SK-N-SH (cell line): Measurements from ENCODE around the gene AK6. TPM values are rescaled to one million over a fixed set of nuclear protein-coding genes. Genes with fewer than 3 reads are reported as not detected.

Experiments used
- CTCF ChIA-PET: fragments of 300-600, 350-600 bp; formaldehyde crosslinking; extraction: SDS; loops from one replicate; lab custom pipeline; 2021; lab: Yijun Ruan, JAX
- POLR2A ChIA-PET: fragments of 350-600 bp; sonication (Branson Sonifier 250); formaldehyde crosslinking; extraction: SDS; loops from one replicate; lab custom pipeline; 2020; ENCODE audit warnings: antibody characterized with exemption, inconsistent platforms; lab: Yijun Ruan, JAX
- DNase-seq: peaks from one replicate; pipeline ENCODE4 v3.0.0; 2012
- H2AFZ ChIP-seq: fragments of 200-600 bp; sonication (generic); 2 replicates; pipeline ENCODE4 v1.8.1; 2016; ENCODE audit warnings: antibody characterized with exemption, mild to moderate bottlenecking, low read depth
- H3F3A ChIP-seq: fragments of 200-600 bp; sonication (generic); replicated peaks from 2 replicates; pipeline ENCODE3; 2016; ENCODE audit warnings: antibody characterized with exemption, mild to moderate bottlenecking; ENCODE audit not compliant: insufficient read depth
- H3K27ac ChIP-seq, 2 experiments: fragments of 200-500 bp in 1 of 2; fragments of 200-600 bp in 1 of 2; sonication (Bioruptor generic) in 1 of 2; sonication (generic), shearing (Covaris generic) in 1 of 2; 2 replicates each; pipeline versions ENCODE4 v1.5.1 to v1.6.1; 2014 to 2016; ENCODE audit warnings: low read depth in 2 of 2, inconsistent platforms in 1 of 2, low read length in 1 of 2, mild to moderate bottlenecking in 1 of 2, mixed read lengths in 1 of 2
- H3K27me3 ChIP-seq: fragments of 200-600 bp; sonication (generic), shearing (Covaris generic); 2 replicates; pipeline ENCODE4 v1.6.1; 2016; ENCODE audit warnings: mixed run types; ENCODE audit not compliant: insufficient read depth
- H3K36me3 ChIP-seq, 2 experiments: fragments of 200-500 bp in 1 of 2; fragments of 200-600 bp in 1 of 2; sonication (Bioruptor generic) in 1 of 2; sonication (generic) in 1 of 2; replicated peaks in 1 of 2; 2 replicates each; pipeline versions ENCODE3 to v1.5.1; 2014 to 2016; ENCODE audit warnings: low read length in 1 of 2, mild to moderate bottlenecking in 1 of 2; ENCODE audit not compliant: insufficient read depth in 2 of 2, control insufficient read depth in 1 of 2
- H3K4me1 ChIP-seq, 2 experiments: fragments of 200-500 bp in 1 of 2; fragments of 200-600 bp in 1 of 2; sonication (Bioruptor generic) in 1 of 2; sonication (generic), shearing (Covaris generic) in 1 of 2; 2 replicates each; pipeline versions ENCODE4 v1.5.1 to v1.6.1; 2014 to 2016; ENCODE audit warnings: low read depth in 1 of 2, low read length in 1 of 2, mixed run types in 1 of 2; ENCODE audit not compliant: insufficient read depth in 2 of 2, control insufficient read depth in 1 of 2
- H3K4me2 ChIP-seq: fragments of 200-600 bp; sonication (generic), shearing (Covaris generic); 2 replicates; pipeline ENCODE4 v1.6.1; 2017; ENCODE audit warnings: mixed run types
- H3K4me3 ChIP-seq, 2 experiments: fragments of 200-500 bp in 1 of 2; fragments of 200-600 bp in 1 of 2; sonication (Bioruptor generic) in 1 of 2; sonication (generic), shearing (Covaris generic) in 1 of 2; 2 replicates each; pipeline versions ENCODE4 v1.5.1 to v1.8.1; 2014 to 2016; ENCODE audit warnings: low read depth in 2 of 2, inconsistent platforms in 1 of 2, low read length in 1 of 2, mild to moderate bottlenecking in 1 of 2, mixed read lengths in 1 of 2, moderate library complexity in 1 of 2
- H3K79me2 ChIP-seq: fragments of 200-600 bp; sonication (generic); 2 replicates; pipeline ENCODE4 v1.8.1; 2017; ENCODE audit warnings: mild to moderate bottlenecking; ENCODE audit not compliant: insufficient read depth
- H3K9ac ChIP-seq: fragments of 200-600 bp; sonication (generic); 2 replicates; pipeline ENCODE4 v1.6.1; 2017; ENCODE audit warnings: mixed run types
- H3K9me2 ChIP-seq: fragments of 200-600 bp; sonication (generic); 2 replicates; pipeline ENCODE4 v1.6.1; 2017; ENCODE audit warnings: mixed run types
- H3K9me3 ChIP-seq: fragments of 200-600 bp; sonication (generic); 2 replicates; pipeline ENCODE4 v1.6.1; 2017; ENCODE audit warnings: mixed run types, mild to moderate bottlenecking, moderate library complexity
- H4K20me1 ChIP-seq: fragments of 200-600 bp; sonication (generic); 2 replicates; pipeline ENCODE4 v1.6.1; 2017; ENCODE audit warnings: mild to moderate bottlenecking, mixed run types; ENCODE audit not compliant: insufficient read depth
- EP300 ChIP-seq, 2 experiments: IDR thresholded peaks; 2 replicates each; pipeline versions ENCODE4 v1.4.0 to v1.6.1; 2012; ENCODE audit warnings: borderline replicate concordance in 1 of 2, low read depth in 1 of 2, low read length in 1 of 2
- FOSL2 ChIP-seq: IDR thresholded peaks from 2 replicates; pipeline ENCODE4 v1.4.0; 2012; ENCODE audit warnings: low read depth, mild to moderate bottlenecking, moderate library complexity, borderline replicate concordance
- FOXJ3 ChIP-seq: sonication (generic); formaldehyde crosslinking; IDR thresholded peaks from 2 replicates; pipeline ENCODE4 v1.5.1; 2020; ENCODE audit warnings: mild to moderate bottlenecking, missing genetic modification reagents
- GABPA ChIP-seq: IDR thresholded peaks from 2 replicates; pipeline ENCODE4 v1.4.0; 2012; ENCODE audit warnings: low read depth, mild to moderate bottlenecking
- GATA2 ChIP-seq: sonication (generic); formaldehyde crosslinking; IDR thresholded peaks from 2 replicates; pipeline ENCODE4 v1.5.0; 2020; ENCODE audit warnings: mild to moderate bottlenecking, missing genetic modification reagents
- MEF2A ChIP-seq: IDR thresholded peaks from 2 replicates; pipeline ENCODE4 v1.4.0; 2012; ENCODE audit warnings: low read depth, borderline replicate concordance
- MXI1 ChIP-seq: IDR thresholded peaks from 2 replicates; pipeline ENCODE4 v1.6.1; 2012; ENCODE audit warnings: mild to moderate bottlenecking, low read depth, low read length, improper control_type of control experiment
- NFIC ChIP-seq: IDR thresholded peaks from 2 replicates; pipeline ENCODE4 v1.4.0; 2012; ENCODE audit warnings: borderline replicate concordance
- POLR2AphosphoS5 ChIP-seq: IDR thresholded peaks from 2 replicates; pipeline ENCODE4 v1.6.1; 2012; ENCODE audit warnings: low read depth, low read length
- RAD21 ChIP-seq: IDR thresholded peaks from 2 replicates; pipeline ENCODE4 v1.6.1; 2012; ENCODE audit warnings: mild to moderate bottlenecking, low read length
- RFX5 ChIP-seq: IDR thresholded peaks from 2 replicates; pipeline ENCODE4 v1.6.1; 2012; ENCODE audit warnings: mild to moderate bottlenecking, improper control_type of control experiment, low read length
- SIN3A ChIP-seq: IDR thresholded peaks from 2 replicates; pipeline ENCODE4 v1.6.1; 2012; ENCODE audit warnings: low read depth, mild to moderate bottlenecking, low read length, moderate library complexity, borderline replicate concordance
- TAF1 ChIP-seq: IDR thresholded peaks from 2 replicates; pipeline ENCODE4 v1.6.1; 2012; ENCODE audit warnings: low read depth, mild to moderate bottlenecking, low read length, moderate library complexity, borderline replicate concordance
- TEAD4 ChIP-seq: IDR thresholded peaks from 2 replicates; pipeline ENCODE4 v1.4.0; 2012; ENCODE audit warnings: mild to moderate bottlenecking, borderline replicate concordance; ENCODE audit not compliant: insufficient read depth
- WGBS: methylation state at CpG from one replicate; pipeline ENCODE4 v1.1.6; 2017; ENCODE audit warnings: low lambda C conversion rate; 5-methylcytosine and 5-hydroxymethylcytosine counted together
- polyA plus RNA-seq, 3 experiments: library from polyadenylated mRNA; depleted of rRNA; stranded (reverse); fragments of >200 nt; gene quantifications; 2 replicates each; pipeline ENCODE4 v1.2.3, GENCODE V29; 2012
- TF ChIP-seq, protein P1 (sequence below): fragments of 150-350 bp; IDR thresholded peaks from 2 replicates; pipeline ENCODE4 v1.6.1; 2017; ENCODE audit warnings: antibody characterized with exemption, low read length, low read depth, borderline replicate concordance
- TF ChIP-seq, protein P2 (sequence below): IDR thresholded peaks from 2 replicates; pipeline ENCODE4; 2012
- TF ChIP-seq, protein P3 (sequence below): IDR thresholded peaks from 2 replicates; pipeline ENCODE4 v1.4.0; 2012; ENCODE audit warnings: low read depth
- TF ChIP-seq, protein P4 (sequence below): IDR thresholded peaks from 2 replicates; pipeline ENCODE4 v1.6.1; 2012; ENCODE audit warnings: mild to moderate bottlenecking, low read depth, low read length, moderate library complexity
- TF ChIP-seq, protein P5 (sequence below): IDR thresholded peaks from 2 replicates; pipeline ENCODE4 v1.4.0; 2012; ENCODE audit warnings: low read depth, borderline replicate concordance

Gene AK6
- polyA plus RNA-seq, 1 of the 3 experiments (the other 2 are of a cell fraction), result 12.9 TPM

DNA sequence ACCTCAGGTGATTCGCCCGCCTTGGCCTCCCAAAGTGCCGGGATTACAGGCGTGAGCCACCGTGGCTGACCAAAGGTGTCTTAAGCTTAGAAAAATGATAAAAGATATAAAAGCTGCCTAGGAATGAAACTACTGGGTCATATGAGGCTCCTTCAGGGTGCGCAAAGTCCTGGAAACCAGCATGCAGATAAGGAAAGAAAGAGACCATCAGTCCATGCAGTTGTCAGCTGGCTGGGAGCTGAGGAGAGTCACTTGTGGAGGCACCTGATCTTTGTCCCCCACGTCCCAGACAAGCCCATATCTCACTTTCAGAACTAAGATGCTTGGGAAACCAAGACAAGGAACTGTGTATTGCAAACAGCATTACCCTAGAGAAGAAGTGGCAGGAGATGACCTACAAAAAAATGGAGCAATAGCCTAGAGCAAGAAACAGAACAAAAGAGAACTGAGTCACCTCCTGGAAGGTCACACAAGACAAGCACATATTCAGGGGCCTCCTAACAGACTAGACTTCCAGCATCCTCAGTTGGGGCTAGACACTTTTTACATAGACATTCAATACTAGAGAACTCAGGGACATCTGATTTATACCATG is 33.9 kb downstream of the AK6 start:
- H3K36me3 ChIP-seq, result no peaks in the 10 kb centered on the region
- peaks cover 0 to 4% of the 10 kb centered on the region in 2 experiments; a peak in 1 of 4 replicates for H3K4me1 ChIP-seq
- WGBS, result 95% methylated on average over 7 of the region's 7 CpGs
- H3K4me2 ChIP-seq, result no peak overlapping the region
- H3K79me2 ChIP-seq, result no peaks in the 10 kb centered on the region; the same call in 1 of the 2 replicates
- peak overlapping the region; percentile 54; the same call in 1 of the 2 replicates for H2AFZ ChIP-seq
- no peak overlapping the region for H3K27ac ChIP-seq
- no peaks in the 10 kb centered on the region for H3K9me3 ChIP-seq
- no peak for DNase-seq
- no peaks in the 10 kb centered on the region for H3K27me3 ChIP-seq
- H3F3A ChIP-seq, result peaks cover 6% of the 10 kb centered on the region
- no peak overlapping the region for H3K9ac ChIP-seq
- TF ChIP-seq RAD21, result no peak
- no peak for TF ChIP-seq FOXJ3 (CRISPR knock-in tag)
- no peak for TF ChIP-seq SIN3A
- no peak for TF ChIP-seq MXI1
- TF ChIP-seq FOSL2, result no peak
- no peak for TF ChIP-seq TAF1
- no peak for TF ChIP-seq TEAD4
- no peak for TF ChIP-seq GABPA
- TF ChIP-seq POLR2AphosphoS5, result no peak
- TF ChIP-seq, protein P1, sequence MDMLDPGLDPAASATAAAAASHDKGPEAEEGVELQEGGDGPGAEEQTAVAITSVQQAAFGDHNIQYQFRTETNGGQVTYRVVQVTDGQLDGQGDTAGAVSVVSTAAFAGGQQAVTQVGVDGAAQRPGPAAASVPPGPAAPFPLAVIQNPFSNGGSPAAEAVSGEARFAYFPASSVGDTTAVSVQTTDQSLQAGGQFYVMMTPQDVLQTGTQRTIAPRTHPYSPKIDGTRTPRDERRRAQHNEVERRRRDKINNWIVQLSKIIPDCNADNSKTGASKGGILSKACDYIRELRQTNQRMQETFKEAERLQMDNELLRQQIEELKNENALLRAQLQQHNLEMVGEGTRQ, result no peak
- no peak for TF ChIP-seq MEF2A
- TF ChIP-seq, protein P2, sequence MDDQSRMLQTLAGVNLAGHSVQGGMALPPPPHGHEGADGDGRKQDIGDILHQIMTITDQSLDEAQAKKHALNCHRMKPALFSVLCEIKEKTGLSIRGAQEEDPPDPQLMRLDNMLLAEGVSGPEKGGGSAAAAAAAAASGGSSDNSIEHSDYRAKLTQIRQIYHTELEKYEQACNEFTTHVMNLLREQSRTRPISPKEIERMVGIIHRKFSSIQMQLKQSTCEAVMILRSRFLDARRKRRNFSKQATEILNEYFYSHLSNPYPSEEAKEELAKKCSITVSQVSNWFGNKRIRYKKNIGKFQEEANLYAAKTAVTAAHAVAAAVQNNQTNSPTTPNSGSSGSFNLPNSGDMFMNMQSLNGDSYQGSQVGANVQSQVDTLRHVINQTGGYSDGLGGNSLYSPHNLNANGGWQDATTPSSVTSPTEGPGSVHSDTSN, result no peak
- H3K9me2 ChIP-seq, result no peaks in the 10 kb centered on the region
- H4K20me1 ChIP-seq, result no peaks in the 10 kb centered on the region
- CTCF ChIA-PET, result interaction anchor here (0.6 to 3.0 kb wide), 22 partner anchors 10 to 802 kb away, joined by 3 to 22 read pairs (median 4); partner anchors contain the start of gene SLC30A5
- no peak overlapping the region for H3K4me3 ChIP-seq
- POLR2A ChIA-PET, result interaction anchor here (1.4 kb wide), 1 partner anchor 145 kb away, joined by 3 read pairs; no protein-coding TSS in a partner anchor

DNA sequence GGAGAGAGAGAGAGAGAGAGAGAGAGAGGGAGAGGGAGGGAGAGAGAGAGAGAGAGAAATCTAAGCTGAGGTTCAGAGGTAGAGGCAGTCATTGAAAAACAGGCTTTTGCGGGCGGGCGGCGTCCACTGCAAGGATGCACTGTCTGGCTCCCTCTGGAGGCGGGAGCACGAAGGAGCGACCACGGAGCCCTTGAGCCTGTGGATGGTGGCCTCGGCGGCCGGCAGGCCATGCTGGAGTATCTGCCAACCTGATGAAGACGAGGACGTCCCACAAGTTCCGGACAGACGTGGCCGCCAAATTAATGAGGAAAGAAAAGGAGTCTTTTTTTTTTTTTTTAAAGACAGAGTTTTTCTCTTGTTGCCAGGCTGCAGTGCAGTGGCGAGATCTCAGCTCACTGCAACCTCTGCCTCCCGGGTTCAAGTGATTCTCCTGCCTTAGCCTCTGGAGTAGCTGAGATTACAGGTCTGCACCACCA is 34.5 kb downstream of the AK6 start:
- H3K27ac ChIP-seq, result no peak overlapping the region
- no peak overlapping the region for H3K4me2 ChIP-seq
- 18% methylated on average over 11 of the region's 18 CpGs for WGBS
- no peaks in the 10 kb centered on the region for H3K27me3 ChIP-seq
- H2AFZ ChIP-seq, result peak overlapping the region; percentile 91
- H3K9ac ChIP-seq, result no peak overlapping the region
- no peaks in the 10 kb centered on the region for H4K20me1 ChIP-seq
- CTCF ChIA-PET, result interaction anchor here (0.6 to 3.0 kb wide), 31 partner anchors 8 to 801 kb away, joined by 3 to 22 read pairs (median 4); partner anchors contain the start of gene SLC30A5
- POLR2A ChIA-PET, result interaction anchor here (1.4 kb wide), 1 partner anchor 145 kb away, joined by 3 read pairs; no protein-coding TSS in a partner anchor
- H3K4me1 ChIP-seq, result peaks cover 0 to 4% of the 10 kb centered on the region in 2 experiments; a peak in 1 of 4 replicates
- no peaks in the 10 kb centered on the region for H3K9me3 ChIP-seq
- H3K4me3 ChIP-seq, result no peak overlapping the region; a peak in 1 of 4 replicates
- H3F3A ChIP-seq, result peaks cover 6% of the 10 kb centered on the region
- H3K36me3 ChIP-seq, result no peaks in the 10 kb centered on the region
- DNase-seq, result peak; percentile 86
- no peaks in the 10 kb centered on the region for H3K9me2 ChIP-seq
- no peaks in the 10 kb centered on the region; the same call in 1 of the 2 replicates for H3K79me2 ChIP-seq
- TF ChIP-seq TAF1, result no peak
- peak; percentile 79 for TF ChIP-seq RAD21
- no peak for TF ChIP-seq NFIC
- no peak for TF ChIP-seq GABPA
- TF ChIP-seq, protein P3, sequence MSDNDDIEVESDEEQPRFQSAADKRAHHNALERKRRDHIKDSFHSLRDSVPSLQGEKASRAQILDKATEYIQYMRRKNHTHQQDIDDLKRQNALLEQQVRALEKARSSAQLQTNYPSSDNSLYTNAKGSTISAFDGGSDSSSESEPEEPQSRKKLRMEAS, result peak; percentile 51; the same call in 1 of the 2 replicates
- no peak for TF ChIP-seq RFX5
- no peak for TF ChIP-seq EP300 (IDR thresholded peaks at IDR 0.05; ENCODE audit: borderline replicate concordance in 1 of 2, low read depth in 1 of 2, low read length in 1 of 2)
- TF ChIP-seq, protein P4, sequence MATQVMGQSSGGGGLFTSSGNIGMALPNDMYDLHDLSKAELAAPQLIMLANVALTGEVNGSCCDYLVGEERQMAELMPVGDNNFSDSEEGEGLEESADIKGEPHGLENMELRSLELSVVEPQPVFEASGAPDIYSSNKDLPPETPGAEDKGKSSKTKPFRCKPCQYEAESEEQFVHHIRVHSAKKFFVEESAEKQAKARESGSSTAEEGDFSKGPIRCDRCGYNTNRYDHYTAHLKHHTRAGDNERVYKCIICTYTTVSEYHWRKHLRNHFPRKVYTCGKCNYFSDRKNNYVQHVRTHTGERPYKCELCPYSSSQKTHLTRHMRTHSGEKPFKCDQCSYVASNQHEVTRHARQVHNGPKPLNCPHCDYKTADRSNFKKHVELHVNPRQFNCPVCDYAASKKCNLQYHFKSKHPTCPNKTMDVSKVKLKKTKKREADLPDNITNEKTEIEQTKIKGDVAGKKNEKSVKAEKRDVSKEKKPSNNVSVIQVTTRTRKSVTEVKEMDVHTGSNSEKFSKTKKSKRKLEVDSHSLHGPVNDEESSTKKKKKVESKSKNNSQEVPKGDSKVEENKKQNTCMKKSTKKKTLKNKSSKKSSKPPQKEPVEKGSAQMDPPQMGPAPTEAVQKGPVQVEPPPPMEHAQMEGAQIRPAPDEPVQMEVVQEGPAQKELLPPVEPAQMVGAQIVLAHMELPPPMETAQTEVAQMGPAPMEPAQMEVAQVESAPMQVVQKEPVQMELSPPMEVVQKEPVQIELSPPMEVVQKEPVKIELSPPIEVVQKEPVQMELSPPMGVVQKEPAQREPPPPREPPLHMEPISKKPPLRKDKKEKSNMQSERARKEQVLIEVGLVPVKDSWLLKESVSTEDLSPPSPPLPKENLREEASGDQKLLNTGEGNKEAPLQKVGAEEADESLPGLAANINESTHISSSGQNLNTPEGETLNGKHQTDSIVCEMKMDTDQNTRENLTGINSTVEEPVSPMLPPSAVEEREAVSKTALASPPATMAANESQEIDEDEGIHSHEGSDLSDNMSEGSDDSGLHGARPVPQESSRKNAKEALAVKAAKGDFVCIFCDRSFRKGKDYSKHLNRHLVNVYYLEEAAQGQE, result no peak
- TF ChIP-seq GATA2 (CRISPR knock-in tag), result no peak
- TF ChIP-seq, protein P5, sequence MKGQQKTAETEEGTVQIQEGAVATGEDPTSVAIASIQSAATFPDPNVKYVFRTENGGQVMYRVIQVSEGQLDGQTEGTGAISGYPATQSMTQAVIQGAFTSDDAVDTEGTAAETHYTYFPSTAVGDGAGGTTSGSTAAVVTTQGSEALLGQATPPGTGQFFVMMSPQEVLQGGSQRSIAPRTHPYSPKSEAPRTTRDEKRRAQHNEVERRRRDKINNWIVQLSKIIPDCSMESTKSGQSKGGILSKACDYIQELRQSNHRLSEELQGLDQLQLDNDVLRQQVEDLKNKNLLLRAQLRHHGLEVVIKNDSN, result no peak
